Osteoblast (primary cell): ENCODE results near the gene ANKRD44. TPM values are rescaled to one million over a fixed set of nuclear protein-coding genes. Genes with fewer than 3 reads are reported as not detected.

Source experiments
- DNase-seq: peaks from one replicate; pipeline ENCODE4 v3.0.0; 2011; ENCODE audit warnings: low spot score, mixed read lengths; ENCODE audit not compliant: insufficient read length; ENCODE audit errors: missing footprints
- H2AFZ ChIP-seq: 2 replicates; pipeline ENCODE4 v1.6.0; 2011; ENCODE audit warnings: mild to moderate bottlenecking, low read length
- H3K27ac ChIP-seq: 2 replicates; pipeline ENCODE4 v1.5.1; 2011; ENCODE audit warnings: mild to moderate bottlenecking, low read depth, low read length, moderate library complexity
- H3K27me3 ChIP-seq: 2 replicates; pipeline ENCODE4 v1.6.0; 2012; ENCODE audit warnings: mild to moderate bottlenecking, control low read depth, inconsistent platforms, low read length, moderate library complexity; ENCODE audit not compliant: insufficient read depth
- H3K36me3 ChIP-seq: 2 replicates; pipeline ENCODE4 v1.5.1; 2011; ENCODE audit warnings: mild to moderate bottlenecking, low read length, control low read depth, moderate library complexity; ENCODE audit not compliant: insufficient read depth
- H3K4me1 ChIP-seq: 2 replicates; pipeline ENCODE4 v1.5.1; 2011; ENCODE audit warnings: mild to moderate bottlenecking, low read length, control low read depth, moderate library complexity; ENCODE audit not compliant: insufficient read depth
- H3K4me2 ChIP-seq: 2 replicates; pipeline ENCODE4 v1.6.0; 2011; ENCODE audit warnings: mild to moderate bottlenecking, low read length; ENCODE audit not compliant: insufficient read depth
- H3K4me3 ChIP-seq: fragments of 200-600 bp; sonication (generic); 3 replicates; pipeline ENCODE4 v1.5.1; 2012; ENCODE audit warnings: mild to moderate bottlenecking, low read length, inconsistent platforms; ENCODE audit not compliant: insufficient read depth
- H3K79me2 ChIP-seq: 2 replicates; pipeline ENCODE4 v1.6.0; 2012; ENCODE audit warnings: mild to moderate bottlenecking, low read length, control low read depth, inconsistent platforms; ENCODE audit not compliant: insufficient read depth
- H3K9me3 ChIP-seq: 2 replicates; pipeline ENCODE4 v1.5.1; 2011; ENCODE audit warnings: low read depth, low read length, control low read depth
- H4K20me1 ChIP-seq: 2 replicates; pipeline ENCODE4 v1.6.0; 2012; ENCODE audit warnings: mild to moderate bottlenecking, low read length, control low read depth; ENCODE audit not compliant: insufficient read depth
- CTCF ChIP-seq: IDR thresholded peaks from 2 replicates; pipeline ENCODE4 v1.5.1; 2011; ENCODE audit warnings: mild to moderate bottlenecking, low read depth, low read length, moderate library complexity; ENCODE audit errors: extremely low read depth
- total RNA-seq: library from RNA; depleted of rRNA; stranded (reverse); fragments of >200 nt; gene quantifications from 2 replicates; pipeline ENCODE4 v1.2.3, GENCODE V29; 2012

Gene ANKRD44
- total RNA-seq, 1 donor, result 44.5 TPM

- Histone ChIP-seq H3K4me2 (no peak overlapping the region), H3K4me1 (no peaks in the 10 kb centered on the region), H3K9me3 (no peaks in the 10 kb centered on the region), H2AFZ (no peak overlapping the region), H3K27me3 (no peaks in the 10 kb centered on the region), H3K27ac (no peak overlapping the region), H4K20me1 (peaks cover 3% of the 10 kb centered on the region), H3K79me2 (peaks cover 34% of the 10 kb centered on the region), H3K36me3 (no peaks in the 10 kb centered on the region), H3K4me3 (no peak overlapping the region)
- TF ChIP-seq CTCF, result no peak
- DNase-seq, result no peak
These were observed 6.0 kb downstream of the ANKRD44 start for GRCh38 chr2:197304556-197305011.

DNA sequence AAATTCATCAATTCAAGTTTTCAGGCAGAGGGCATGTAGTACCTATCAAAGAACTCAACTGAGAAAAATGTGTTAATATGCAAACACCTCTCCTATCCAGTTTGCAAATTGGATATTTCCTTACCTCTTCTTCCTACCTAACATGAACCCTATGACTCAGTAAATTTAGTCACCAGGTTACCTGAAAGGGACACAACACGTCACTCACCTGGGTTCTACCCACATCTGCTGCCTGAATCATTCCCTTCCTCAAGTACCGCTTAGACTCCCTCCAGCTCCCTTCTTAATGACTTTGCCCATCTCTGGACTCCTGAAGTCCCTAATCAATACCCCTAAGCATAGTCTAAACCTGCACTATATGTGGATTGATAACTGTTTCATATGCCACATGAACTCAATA, 10.4 kb downstream of the ANKRD44 start:
- Histone ChIP-seq H3K27me3 (no peaks in the 10 kb centered on the region), H2AFZ (no peak overlapping the region), H3K27ac (no peak overlapping the region), H3K9me3 (no peaks in the 10 kb centered on the region), H4K20me1 (peaks cover 3% of the 10 kb centered on the region), H3K4me1 (no peaks in the 10 kb centered on the region), H3K4me3 (no peak overlapping the region), H3K36me3 (no peaks in the 10 kb centered on the region), H3K79me2 (peaks cover 33% of the 10 kb centered on the region), H3K4me2 (no peak overlapping the region)
- no peak for DNase-seq
- TF ChIP-seq CTCF, result no peak

GRCh38 chr2:197298609-197299008, 12.0 kb downstream of the ANKRD44 start:
- H2AFZ ChIP-seq, result no peak overlapping the region
- H3K4me2 ChIP-seq, result no peak overlapping the region
- H3K79me2 ChIP-seq, result peaks cover 26% of the 10 kb centered on the region
- DNase-seq, result no peak
- peaks cover 9% of the 10 kb centered on the region for H3K4me1 ChIP-seq
- no peaks in the 10 kb centered on the region for H3K36me3 ChIP-seq
- H3K27ac ChIP-seq, result no peak overlapping the region
- no peaks in the 10 kb centered on the region for H3K9me3 ChIP-seq
- no peak overlapping the region for H3K4me3 ChIP-seq
- no peaks in the 10 kb centered on the region for H3K27me3 ChIP-seq
- no peak for TF ChIP-seq CTCF
- H4K20me1 ChIP-seq, result peaks cover 3% of the 10 kb centered on the region

- peaks cover 25% of the 10 kb centered on the region for H3K79me2 ChIP-seq
These were observed 12.7 kb downstream of the ANKRD44 start for GRCh38 chr2:197297772-197298318.

More at GRCh38 chr2:197297772-197298318, 12.7 kb downstream of the ANKRD44 start:
- Histone ChIP-seq H3K4me3 (no peak overlapping the region), H3K4me2 (no peak overlapping the region), H3K27ac (no peak overlapping the region), H2AFZ (no peak overlapping the region), H3K4me1 (peaks cover 16% of the 10 kb centered on the region), H3K36me3 (no peaks in the 10 kb centered on the region), H4K20me1 (peaks cover 3% of the 10 kb centered on the region), H3K9me3 (no peaks in the 10 kb centered on the region), H3K27me3 (no peaks in the 10 kb centered on the region)
- no peak for DNase-seq
- TF ChIP-seq CTCF, result no peak
